H1 (cell line): ENCODE results near the gene MMP20. TPM values are rescaled to one million over a fixed set of nuclear protein-coding genes. Genes with fewer than 3 reads are reported as not detected.

ENCODE experiments used
- CBX8 ChIP-seq: fragments of 300-800, 300-1000 bp; sonication (generic); IDR thresholded peaks from 2 replicates; pipeline ENCODE4 v1.7.1; 2016; ENCODE audit warnings: low read depth, low read length, borderline replicate concordance
- EGR1 ChIP-seq: IDR thresholded peaks from 2 replicates; pipeline ENCODE4 v1.6.1; 2011; ENCODE audit warnings: low read depth, low read length, borderline replicate concordance
- POU5F1 ChIP-seq: IDR thresholded peaks from 2 replicates; pipeline ENCODE4 v1.6.1; 2011; ENCODE audit warnings: low read depth, mild to moderate bottlenecking, low read length, moderate library complexity
- RNF2 ChIP-seq: fragments of 200-900, 300-1000 bp; sonication (generic); IDR thresholded peaks from 2 replicates; pipeline ENCODE4 v1.7.1; 2016; ENCODE audit warnings: borderline replicate concordance, low read depth, mild to moderate bottlenecking, antibody characterized with exemption, low read length; ENCODE audit not compliant: poor library complexity, severe bottlenecking; ENCODE audit errors: missing control alignments
- SIX5 ChIP-seq: IDR thresholded peaks from 2 replicates; pipeline ENCODE4 v1.6.1; 2011; ENCODE audit warnings: mild to moderate bottlenecking, low read depth, low read length
- polyA plus RNA-seq, 7 experiments: library from polyadenylated mRNA; depleted of rRNA in 3 of 7; stranded (reverse) in 5 of 7; unstranded in 2 of 7; fragments of >200 nt in 5 of 7; fragments of 200-250 nt in 2 of 7; gene quantifications; 1 replicate in 5 of 7; 2 replicates in 1 of 7; 4 replicates in 1 of 7; pipeline versions ENCODE4 v1.2.1 to v1.2.3, GENCODE V29; 2011 to 2013; ENCODE audit warnings: missing spikeins in 2 of 7, mixed read lengths in 2 of 7
- total RNA-seq: library from RNA; stranded (reverse); fragmentation: NEBNext Ultra II Directional; extraction: Animal tissue kit (Norgen Biotek cat#: 25700); gene quantifications from 2 replicates; pipeline ENCODE4 v1.2.1, GENCODE V29; 2021

MMP20 gene
- total and polyA plus RNA-seq, 2 of the 8 experiments (the other 6 are each of a cell fraction or from before 2014, with no cell fraction given), result not detected

- TF ChIP-seq EGR1 (no peak), POU5F1 (no peak), SIX5 (no peak), CBX8 (no peak), RNF2 (no peak)
Observed at GRCh38 chr11:102538932-102539331, 86.2 kb downstream of the MMP20 start (continued).
